GM12801 (cell line): ENCODE data around the gene UBE2O.

Experiments used
- CTCF ChIP-seq: IDR thresholded peaks from one replicate; pipeline ENCODE4 v1.5.1; 2011; ENCODE audit warnings: control low read depth; ENCODE audit not compliant: insufficient read length; ENCODE audit errors: extremely low read depth

Gene UBE2O

DNA sequence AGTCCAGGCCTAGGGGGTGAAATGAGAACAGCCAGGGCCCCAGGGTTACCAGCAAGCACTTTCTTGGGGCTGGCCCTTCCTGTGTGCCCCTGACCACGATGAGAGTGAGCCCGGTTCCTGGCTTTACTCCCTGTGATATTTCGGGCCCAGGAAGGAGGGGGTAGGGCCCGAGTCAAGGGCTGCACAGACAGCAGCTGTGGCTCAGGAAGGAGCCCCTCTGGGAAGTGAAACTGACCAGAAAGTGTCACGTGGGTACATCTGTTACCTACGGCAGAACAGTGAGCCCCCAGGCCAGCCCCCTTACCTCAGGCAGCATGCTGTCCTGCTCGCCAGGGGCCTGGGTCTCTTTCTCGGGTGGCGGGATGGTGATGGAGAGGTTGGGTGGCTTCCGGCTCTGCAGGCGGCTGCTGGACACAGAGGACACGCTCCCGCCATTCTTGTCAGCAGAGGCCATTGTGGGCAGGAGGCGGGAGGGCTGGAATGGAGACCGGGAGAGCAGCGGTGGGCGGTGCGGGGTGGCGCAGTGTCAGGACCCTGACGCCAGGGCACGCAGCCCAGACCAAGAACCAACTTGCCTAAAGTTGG is 28.2 kb upstream of the UBE2O start:
- TF ChIP-seq CTCF: no peak

- no peak for TF ChIP-seq CTCF
Observed at GRCh38 chr17:76480632-76481031, 27.7 kb upstream of the UBE2O start.

GRCh38 chr17:76479515-76480060 is 26.6 kb upstream of the UBE2O start:
- no peak for TF ChIP-seq CTCF

DNA sequence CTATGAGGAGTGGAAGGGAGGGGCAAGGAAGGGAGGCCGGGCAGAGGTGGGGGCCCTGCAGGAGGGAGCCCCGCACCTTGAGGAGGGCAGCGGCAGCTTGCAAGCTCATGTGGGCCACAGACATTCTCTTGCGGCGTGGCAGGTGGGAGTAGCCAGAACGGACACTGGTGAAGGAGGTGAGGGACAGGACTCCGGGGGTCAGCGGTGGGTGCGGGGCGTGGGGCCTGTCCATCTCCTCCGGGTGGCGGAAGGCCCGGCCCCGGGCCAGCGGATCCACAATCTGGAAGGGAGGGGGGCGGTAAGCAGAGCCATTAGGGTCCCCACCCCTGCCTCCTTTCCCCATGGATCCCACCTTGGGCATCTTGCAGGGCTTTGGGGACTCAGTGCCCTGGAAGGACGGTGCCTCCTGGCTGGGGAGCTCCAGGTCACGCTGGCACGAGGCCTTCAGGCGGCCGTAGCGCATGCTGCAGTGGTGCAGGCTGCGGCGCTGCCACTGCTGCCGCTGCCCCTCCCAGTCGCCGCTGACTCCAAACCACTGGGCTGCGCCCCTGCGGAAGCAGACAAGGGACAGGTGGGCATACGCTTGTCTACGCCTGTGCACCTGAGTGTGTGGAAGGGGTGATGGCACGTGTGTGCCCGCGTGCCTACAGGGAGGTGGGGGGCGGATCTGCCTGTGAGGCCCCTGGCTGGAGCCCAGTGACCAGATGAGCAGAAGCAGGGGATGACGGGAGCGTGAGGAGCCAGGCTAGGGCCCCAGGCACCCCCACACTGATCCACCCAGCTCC is 26.0 kb upstream of the UBE2O start:
- no peak for TF ChIP-seq CTCF

- TF ChIP-seq CTCF: no peak
Observed at GRCh38 chr17:76478097-76478496, 25.1 kb upstream of the UBE2O start.

DNA sequence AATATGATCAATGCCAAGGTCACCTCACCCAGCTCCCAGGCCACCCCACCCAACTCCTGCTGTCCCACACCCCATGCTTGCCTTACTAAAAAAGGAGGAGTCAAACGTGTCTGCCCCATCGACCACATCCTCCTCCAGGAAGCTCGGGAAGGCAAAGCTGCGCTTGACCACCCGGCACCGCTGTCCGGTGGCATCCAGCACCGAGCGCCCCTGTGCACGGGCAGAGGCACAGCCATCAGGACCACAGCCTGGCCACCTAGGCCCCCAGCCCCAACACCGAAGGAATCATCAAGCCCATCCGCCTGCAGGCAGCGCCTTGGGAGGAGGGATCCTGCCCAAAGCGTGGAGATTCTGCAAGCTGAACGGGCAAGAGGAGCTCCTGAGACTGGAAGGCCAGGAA is 24.6 kb upstream of the UBE2O start:
- TF ChIP-seq CTCF: no peak

- no peak for TF ChIP-seq CTCF
Observed at GRCh38 chr17:76476736-76477135, 23.8 kb upstream of the UBE2O start.
